HG03064 (cell line): Measurements from ENCODE around the gene RNF40.

Experiments
- ATAC-seq: cut with Tn5 transposase; IDR thresholded peaks from one replicate; pipeline ENCODE4 v1.9.1; 2021; ENCODE audit warnings: low read depth; ENCODE audit not compliant: unreplicated experiment

RNF40 gene

DNA sequence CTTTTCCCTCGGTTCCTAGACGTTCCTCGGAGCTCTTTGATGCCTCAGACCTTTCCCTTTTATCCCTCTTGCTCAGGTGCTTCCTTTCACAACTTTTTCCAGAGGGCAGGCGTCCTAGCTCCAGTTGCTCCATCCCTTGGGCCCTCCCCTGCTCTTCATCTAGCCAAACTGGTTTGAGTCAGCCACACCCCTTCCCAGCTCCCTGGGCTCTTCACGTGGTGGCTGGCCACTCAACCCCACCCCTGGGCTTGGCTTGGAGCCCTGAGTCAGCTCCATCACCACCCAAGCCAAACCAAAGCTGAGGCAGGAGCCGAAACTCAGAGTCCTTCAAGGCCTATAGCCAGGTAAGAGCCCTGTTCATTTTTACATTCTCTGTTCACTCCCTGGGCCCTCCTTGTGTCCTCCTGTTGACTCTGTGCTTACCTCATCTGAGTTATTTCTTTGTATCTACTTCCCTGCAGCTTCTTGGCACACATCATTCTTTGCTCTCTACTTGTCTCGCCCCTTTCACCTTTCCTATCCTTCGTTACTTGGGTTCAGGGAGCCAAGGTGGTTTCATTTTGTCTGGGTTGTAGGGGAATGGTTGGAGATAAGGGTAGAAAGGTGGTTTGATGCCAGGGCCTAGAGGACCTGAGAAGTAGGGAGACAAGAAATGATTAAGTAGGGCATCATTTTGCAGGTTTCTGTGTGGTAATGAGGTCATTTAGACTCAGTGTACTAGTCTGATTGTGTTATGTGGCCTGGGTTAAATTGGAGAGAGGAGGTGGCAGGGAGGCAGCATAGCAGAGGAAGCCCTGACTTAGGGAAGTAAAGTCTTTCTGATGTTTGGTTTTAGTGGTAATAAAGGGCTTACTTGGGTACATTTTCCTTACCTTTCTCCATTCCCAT lies 21.5 kb upstream of the RNF40 start:
- ATAC-seq: no peak

DNA sequence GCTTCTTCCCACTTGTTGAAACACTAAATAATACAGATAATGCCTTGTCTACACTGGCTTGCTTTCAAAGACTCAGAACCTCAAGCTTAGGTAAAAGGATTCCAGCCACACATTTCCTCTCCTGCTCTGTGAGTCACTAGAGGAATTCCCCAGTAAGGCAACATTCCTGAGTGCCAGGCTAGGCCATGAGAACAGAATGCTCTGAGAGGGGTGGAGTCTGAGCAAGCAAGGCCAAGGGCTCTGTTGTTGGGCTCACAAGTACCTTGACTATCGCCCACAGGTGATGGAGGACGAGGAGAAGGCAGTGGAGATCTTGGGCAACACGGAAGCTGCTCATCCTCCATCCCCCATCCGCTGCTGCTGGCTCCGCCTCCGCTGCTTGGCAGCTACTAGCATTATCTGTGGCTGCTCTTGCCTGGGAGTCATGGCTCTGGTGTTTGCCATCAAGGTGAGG lies 20.6 kb upstream of the RNF40 start:
- ATAC-seq: no peak

DNA sequence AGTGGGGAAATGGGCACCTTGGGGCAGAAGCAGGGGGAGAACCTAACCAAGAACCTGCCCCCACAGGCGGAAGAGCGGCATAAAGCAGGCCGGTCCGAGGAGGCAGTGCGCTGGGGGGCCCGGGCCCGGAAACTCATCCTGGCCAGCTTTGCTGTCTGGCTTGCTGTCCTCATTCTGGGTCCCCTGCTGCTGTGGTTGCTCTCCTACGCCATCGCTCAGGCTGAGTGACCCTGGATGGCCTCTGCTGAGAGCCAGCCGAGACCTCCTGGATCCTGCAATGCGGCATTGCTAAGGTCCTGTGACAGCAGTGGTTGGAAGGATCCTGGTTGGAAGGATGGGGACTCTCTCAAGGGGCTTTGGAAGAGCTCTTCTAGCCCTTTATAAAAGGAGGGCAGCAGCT lies 18.4 kb upstream of the RNF40 start:
- no peak for ATAC-seq

DNA sequence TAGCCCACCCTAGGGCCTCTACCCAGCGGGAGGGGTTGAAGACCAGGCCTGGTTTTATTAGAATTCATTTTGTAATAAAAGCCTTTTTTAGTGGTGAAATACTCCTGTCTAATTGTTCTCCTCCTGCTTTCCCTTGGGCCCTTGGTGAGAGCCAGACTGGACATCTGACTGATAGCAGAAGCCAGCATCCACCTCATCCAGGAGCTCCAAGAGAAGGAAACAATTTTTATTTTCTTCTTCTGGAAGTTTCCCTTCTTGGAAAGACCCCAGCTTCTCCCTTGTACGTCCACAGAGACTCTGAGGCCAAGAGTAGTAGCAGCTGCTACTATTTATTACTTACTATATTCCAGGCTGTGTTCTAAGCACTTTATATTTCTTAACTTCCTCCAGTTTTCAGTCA lies 17.9 kb upstream of the RNF40 start:
- no peak for ATAC-seq

DNA sequence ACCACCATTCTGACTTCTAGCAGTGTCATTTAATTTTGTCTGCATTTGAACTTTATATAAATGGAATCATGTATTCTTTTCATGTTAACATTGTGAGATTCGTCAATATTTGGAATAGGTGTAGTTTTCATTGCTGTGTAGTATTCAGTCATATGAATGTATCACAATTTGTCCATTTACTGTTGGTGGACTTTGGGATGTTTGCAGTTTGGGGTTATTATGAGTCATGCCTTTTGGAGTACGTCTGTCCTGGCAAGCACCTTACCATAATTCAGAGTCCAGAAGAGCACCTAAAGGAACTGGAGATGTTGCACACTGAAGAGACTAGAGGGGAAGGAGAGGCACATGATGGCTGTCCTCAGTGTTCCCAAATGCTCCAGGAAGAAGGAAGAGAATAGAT lies 17.0 kb upstream of the RNF40 start:
- ATAC-seq: no peak

DNA sequence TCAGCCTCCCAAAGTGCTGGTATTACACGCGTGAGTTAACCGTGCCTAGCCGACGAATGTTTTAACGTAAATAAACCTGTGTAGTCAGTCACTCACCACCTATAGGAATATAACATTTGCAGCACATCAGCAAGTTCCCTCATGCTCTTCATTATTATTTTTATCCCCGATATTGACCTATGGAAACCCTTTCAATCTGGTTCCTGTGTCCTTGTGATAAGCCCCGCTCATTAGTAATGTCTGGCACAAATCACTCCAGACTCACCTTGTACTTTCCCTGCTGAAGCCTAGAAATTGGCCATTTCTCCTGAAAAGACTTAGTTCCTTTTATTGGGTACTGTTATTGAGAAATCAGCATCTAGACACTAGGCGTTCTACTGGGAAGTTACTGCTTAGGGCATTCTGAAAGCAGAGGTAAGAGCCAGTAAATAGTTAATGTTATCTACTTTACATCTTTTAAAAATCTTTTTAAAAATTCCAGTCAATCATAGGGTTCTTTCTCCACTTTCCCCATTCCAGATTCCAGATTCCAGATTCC lies 15.4 kb upstream of the RNF40 start:
- ATAC-seq: no peak

DNA sequence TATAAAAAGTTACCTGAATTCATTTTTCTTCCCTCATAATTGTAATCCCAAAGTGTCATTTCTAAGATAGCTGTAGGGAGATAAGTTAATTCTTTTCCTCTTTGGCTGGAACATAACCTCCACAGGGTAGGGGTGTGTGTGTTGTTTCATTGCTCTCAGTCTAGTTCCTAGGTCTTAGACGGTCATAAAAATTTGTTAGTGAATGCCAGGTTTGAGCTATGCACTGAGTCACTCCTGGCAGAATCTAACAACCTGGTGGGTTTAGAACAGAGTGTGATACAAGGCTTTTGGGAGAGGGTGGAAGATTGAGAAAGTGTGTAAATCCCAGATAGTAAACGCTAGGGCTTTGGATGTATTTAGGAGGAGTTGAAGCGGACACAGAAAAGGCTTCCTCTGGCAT lies 14.8 kb upstream of the RNF40 start:
- ATAC-seq: no peak

DNA sequence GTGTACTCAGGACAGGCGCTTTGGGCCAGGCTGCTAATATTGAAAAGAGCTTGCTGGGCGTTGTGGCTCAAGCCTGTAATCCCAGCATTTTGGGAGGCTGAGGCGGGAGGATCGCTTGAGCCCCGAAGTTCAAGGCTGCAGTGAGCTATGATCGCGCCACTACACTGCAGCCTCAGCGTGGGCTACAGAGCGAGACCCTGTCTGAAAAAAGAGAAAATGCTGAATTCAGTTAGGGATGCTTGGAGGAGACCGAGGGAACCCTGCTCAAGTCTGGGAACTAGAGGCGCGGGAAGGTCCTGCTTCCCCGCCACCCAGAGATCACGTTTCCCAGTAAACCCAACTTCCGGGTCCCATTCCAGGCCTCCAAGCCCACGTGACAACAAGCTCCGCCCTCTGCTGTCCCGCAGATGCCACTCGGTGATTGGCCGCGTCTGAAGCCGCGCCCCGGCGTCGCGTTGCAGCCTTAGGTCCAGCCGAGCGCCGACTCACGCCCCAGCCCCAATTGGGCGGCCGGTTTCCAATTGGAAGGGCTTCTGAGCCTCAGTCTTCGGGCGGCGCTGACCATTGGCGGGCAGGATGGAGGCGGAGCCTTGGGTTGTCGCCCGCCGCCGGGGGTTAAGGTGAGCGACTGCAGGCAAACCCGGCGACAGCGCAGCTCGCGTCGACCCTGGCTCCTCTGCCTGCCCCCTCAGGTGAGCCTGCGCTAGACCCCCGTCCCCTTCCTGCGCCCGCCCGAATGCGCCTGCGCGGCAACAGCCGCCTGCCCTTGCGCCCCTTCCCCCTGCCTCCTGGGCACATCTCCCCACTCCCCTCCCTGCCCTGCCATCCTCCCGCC lies 14.1 kb upstream of the RNF40 start, which contains the start of gene PHKG2:
PHKG2 (plus strand) TSS at position 627 of the 835 bp plus-strand sequence. CDS start 396 bp downstream, outside the sequence.
- peak; percentile 93 for ATAC-seq

DNA sequence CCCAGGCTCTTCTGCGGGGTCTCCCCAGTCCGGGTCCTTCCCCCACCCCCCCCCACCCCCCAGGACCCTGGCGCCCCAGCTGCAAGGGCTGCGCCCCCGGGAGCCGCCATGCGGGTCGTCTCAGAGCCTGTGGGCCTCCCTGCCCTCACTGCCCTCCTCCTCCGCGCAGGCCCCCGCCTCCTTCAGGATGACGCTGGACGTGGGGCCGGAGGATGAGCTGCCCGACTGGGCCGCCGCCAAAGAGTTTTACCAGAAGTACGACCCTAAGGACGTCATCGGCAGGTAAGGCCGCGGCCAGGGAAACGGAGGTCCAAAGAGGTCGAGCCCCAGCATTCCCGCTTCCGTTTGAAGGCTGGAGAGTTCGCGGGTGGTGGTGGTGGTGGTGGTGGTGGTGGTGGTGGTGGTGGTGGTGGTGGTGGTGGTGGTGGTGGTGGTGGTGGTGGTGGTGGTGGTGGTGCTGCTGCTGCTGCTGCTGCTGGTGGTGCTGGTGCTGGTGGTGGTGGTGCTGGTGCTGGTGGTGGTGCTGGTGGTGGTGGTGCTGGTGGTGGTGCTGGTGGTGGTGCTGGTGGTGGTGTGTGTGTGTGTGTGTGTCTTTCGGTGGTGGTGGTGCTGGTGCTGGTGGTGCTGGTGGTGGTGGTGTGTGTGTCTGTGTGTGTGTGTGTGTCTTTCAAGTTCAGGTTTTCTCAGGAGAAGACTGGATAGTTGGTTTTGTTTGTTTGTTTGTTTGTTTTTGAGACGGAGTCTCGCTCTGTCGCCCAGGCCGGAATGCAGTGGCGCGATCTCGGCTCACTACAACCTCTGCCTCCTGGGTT lies 13.3 kb upstream of the RNF40 start:
- ATAC-seq: no peak

DNA sequence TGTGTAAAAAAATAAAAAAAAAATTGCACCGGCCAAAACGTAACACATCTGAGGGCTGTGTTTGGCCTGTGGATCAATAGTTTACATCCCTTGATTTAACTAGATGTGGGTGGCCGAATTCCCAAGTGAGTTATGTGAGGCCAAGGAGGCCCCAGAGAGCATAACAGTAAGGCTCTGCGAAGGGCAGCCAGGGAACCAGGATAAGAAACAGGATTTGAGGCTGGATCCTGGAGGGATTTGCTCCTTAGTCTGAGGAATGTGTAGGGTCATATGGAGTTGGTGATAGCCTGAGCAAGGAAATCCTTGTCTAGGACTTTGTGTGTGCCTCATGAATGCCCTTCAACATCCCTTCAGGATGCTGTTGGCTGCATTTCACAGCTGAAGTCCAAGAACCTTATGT lies 11.9 kb upstream of the RNF40 start:
- no peak for ATAC-seq

DNA sequence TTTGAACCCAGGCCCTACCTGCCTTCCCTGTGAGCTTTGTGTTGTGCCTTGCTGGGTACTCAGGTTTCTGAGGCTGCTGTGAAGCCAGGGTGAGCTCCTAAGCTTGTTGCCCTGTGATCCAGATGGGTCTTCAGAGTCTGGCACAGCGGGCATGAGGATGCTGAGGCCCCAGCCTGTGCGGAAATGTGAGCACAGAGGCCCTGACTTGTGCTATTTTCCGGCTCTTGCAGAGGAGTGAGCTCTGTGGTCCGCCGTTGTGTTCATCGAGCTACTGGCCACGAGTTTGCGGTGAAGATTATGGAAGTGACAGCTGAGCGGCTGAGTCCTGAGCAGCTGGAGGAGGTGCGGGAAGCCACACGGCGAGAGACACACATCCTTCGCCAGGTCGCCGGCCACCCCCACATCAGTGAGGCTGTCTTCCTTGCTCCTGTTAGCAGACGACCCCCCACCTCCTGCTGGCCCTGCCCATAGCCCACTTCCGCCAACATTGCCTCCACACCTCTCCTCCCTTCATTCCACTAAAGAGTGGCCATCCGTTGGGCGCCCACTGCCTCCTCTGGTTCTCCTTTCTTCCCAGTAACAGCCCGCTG lies 11.2 kb upstream of the RNF40 start:
- ATAC-seq: no peak

DNA sequence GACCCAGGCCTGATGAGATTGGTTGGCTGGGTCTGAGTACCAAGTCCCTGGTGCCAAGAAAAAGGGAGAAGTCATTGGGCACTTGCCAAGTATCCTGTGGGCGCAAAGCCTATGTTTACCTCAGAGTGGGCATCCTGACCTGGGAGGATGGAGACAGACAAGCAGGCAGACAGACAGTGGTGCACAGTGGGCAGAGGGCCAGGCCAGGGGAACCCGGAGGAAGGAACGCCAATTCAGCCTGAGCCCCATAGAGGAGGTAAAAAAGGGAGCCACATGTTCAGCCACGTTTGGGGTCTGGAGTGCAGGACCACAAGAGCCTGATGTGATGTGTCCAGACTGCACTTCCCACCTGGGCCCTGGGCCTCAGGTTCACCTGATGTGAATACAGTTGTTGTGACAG lies 8.5 kb upstream of the RNF40 start:
- no peak for ATAC-seq

DNA sequence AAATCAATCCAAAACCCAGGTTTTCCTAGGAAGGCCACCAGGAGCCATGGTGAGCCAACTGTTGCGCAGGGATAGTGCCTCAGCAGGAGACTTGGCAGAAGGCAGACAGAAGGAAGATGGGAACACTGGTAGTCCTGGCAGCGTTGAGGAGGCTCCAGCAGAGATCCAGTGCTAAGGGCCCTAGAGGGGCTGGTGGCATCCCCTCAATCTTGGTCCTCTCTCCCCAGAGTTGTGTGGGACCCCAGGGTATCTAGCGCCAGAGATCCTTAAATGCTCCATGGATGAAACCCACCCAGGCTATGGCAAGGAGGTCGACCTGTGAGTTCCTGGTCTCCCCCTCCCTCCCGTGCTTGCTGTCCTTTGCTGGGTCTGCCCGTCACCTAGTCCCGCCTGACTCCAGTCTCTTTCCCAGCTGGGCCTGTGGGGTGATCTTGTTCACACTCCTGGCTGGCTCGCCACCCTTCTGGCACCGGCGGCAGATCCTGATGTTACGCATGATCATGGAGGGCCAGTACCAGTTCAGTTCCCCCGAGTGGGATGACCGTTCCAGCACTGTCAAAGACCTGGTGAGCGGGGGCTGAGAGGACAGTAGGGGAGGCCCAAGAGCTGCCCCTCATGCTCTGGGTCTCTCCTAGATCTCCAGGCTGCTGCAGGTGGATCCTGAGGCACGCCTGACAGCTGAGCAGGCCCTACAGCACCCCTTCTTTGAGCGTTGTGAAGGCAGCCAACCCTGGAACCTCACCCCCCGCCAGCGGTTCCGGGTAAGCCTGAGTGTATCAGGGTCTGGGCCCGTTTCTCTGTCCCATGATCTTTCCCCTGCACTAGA lies 6.0 kb upstream of the RNF40 start:
- ATAC-seq: no peak

DNA sequence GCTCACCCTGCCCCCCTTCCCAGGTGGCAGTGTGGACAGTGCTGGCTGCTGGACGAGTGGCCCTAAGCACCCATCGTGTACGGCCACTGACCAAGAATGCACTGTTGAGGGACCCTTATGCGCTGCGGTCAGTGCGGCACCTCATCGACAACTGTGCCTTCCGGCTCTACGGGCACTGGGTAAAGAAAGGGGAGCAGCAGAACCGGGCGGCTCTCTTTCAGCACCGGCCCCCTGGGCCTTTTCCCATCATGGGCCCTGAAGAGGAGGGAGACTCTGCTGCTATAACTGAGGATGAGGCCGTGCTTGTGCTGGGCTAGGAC lies 5.4 kb upstream of the RNF40 start:
- ATAC-seq: no peak

DNA sequence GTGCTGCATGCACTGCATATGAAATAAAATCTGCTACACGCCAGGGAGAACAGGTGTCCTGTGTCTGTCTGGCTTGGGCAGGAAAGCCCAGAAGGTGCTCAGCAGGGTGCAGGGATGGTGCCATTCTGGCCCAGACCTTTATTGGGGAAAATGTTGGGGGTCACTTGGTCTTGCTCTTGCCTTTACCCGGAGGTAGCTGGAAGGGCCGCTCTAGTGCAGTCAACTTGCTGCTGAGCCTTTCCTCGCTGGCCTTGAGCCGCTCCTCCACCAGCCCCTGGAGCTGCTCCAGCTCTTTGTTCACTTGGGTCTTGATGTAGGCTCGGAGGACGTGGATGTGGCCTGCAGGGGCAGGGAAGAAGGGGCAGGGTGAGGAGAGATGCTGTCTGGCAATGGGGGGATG lies 4.8 kb upstream of the RNF40 start:
- ATAC-seq: no peak

DNA sequence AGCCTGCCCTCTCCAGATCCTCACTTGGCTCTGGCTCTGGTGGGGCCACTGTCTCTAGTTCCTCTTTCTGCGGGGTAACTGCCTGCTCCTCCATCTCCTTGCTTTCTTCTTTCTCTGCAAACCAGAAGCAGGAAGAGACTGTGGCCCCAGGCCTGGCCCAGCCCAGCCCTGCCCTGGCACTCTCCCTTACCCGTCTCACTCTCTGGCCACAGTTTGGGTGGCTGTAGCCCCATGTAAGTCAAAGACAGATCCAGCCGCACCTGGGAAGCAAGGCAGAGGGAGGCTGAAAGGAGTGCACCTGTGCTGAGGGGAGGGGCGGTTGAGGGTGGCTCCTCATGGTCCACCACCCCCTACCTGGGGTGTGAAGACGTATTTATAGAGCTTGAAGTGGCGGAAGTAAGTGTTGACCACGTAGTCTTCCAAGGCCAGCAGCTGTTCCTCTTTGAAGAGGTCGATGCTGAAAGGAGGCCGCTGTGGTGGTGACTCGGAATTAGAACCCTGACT lies 3.1 kb upstream of the RNF40 start:
- no peak for ATAC-seq

DNA sequence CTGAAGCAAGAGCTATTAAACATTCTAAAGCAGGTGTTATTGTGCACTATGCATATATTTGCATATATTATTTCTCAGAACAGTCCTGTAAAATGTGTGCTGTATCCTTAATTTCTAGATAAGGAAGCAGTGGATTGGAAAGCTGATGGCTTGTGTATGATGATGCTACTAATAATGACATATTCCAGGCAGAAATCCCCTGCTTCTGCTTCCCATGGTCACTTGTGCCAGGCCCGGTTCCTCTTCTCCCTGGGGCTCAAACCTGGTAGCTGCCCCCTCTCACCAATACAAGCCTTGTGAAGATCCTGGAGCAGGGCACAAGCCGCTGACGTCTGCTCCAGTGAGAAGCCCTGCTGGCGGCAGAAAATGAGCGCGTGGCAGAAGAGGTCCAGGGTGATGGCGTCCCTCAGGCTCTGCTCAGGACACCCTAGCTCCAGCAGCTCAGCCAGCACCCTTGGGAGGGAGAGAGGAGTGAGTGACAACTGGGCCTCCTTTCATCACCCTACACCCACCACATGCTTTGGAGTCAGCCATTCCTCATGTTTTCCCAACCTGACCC lies 2.0 kb upstream of the RNF40 start:
- ATAC-seq: no peak

DNA sequence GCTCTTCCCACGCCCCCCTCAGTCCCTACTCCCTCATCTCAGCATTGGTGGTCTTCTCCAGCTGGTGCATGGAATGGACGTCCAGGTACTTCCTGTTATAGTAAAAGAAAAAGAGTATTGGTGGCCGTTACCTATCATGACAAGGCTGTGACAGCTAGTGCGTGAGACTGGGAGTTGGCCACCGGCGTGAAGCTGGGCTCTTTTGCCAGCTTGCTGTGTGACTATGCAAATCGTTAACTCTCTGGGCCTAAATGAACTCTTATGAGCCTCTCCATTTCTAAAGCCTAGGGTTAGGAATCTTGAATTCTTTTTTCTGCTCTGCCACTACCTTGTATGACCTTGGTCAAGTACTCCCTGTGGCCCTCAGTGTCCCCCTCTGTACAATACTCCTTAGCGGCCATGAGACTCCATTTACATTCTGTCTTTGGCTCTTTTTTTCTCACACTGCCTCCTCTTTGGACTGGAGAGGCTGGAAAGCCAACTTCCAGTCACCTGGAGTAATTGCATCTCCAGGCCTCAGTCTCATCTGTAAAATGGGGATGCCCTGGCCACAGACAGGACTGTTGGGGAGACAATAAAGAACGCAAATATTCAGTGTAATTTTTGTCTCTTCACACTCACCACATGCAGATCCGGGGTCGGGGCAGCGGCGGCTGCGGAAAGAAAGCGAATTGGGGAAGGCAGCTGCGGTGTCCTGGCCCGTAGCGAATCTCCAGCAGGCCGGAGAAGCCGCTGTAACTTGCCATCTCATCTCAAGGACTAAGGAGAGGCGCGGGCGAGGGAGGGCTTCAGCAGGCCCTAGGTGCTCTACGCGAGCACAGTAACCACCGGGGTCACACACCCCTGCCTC lies 1.3 kb upstream of the RNF40 start:
- no peak for ATAC-seq
